GM21717 (cell line): ENCODE results near the gene DOK3.
A peak's percentile ranks its signal among the peaks of the same experiment; 100 is the strongest.
"Not testable (repeated sequence)": the region's sequence is repeated elsewhere in the genome, so short reads cannot be mapped to it uniquely, and the experiment has no call there.

Experiments
- ATAC-seq: cut with Tn5 transposase; IDR thresholded peaks from one replicate; pipeline ENCODE4 v1.9.1; 2021; ENCODE audit warnings: mild to moderate bottlenecking, moderate library complexity; ENCODE audit not compliant: unreplicated experiment

Gene DOK3

DNA sequence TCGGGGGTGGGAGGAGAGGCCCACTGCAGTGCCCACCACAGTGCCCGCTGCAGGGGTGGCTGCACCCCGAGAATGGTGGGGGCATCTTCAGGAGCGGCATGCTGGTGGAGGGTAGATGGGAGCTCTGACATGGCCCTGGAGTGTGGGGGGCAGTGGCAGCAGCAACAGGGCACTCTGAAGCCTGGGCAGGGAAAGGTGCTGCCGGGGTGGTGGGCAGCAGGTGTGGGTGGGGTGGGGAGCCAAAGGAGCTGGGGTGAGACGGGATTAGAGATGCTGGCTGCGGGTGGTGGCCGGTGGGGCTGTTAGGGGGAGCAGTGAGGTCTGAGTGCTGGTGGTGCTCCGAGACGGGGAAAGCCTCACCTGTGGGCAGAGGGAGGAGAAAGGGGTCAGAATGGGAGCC, 26.8 kb upstream of the DOK3 start:
- ATAC-seq: no peak

DNA sequence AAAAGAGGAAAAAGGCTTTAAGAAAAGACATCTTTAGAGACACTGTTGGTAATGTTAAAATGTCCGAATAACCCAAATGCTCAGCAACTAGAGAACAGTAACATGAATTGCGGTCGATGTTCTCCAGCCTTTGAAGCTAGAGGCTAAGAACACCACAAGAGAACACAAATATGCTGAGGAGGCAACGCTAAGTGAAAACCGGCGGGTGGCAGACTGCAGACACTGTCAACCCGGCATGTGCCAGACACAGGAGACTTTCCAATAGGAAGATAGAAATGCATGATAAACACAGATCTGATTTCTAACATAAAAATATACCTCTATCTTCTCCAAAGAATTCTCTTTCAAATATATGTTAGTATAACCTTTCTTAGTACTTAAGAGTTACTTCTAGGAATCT, 25.5 kb upstream of the DOK3 start:
- no peak for ATAC-seq

DNA sequence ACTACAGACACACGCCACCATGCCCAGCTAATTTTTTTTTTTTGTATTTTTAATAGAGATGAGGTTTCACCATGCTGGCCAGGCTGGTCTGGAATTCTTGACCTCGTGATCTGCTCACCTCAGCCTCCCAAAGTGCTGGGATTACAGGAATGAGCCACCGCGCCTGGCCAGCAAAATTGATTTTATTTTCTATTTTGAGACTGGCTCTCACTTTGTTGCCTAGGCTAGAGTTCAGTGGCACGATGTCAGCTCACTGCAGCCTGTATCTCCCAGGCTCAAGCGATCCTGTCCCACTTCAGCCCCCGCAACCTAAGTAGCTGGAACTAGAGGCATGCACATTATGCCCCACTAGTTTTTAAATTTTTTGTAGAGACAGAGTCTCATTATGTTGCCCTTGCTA, 24.8 kb upstream of the DOK3 start:
- ATAC-seq: not testable (repeated sequence)

DNA sequence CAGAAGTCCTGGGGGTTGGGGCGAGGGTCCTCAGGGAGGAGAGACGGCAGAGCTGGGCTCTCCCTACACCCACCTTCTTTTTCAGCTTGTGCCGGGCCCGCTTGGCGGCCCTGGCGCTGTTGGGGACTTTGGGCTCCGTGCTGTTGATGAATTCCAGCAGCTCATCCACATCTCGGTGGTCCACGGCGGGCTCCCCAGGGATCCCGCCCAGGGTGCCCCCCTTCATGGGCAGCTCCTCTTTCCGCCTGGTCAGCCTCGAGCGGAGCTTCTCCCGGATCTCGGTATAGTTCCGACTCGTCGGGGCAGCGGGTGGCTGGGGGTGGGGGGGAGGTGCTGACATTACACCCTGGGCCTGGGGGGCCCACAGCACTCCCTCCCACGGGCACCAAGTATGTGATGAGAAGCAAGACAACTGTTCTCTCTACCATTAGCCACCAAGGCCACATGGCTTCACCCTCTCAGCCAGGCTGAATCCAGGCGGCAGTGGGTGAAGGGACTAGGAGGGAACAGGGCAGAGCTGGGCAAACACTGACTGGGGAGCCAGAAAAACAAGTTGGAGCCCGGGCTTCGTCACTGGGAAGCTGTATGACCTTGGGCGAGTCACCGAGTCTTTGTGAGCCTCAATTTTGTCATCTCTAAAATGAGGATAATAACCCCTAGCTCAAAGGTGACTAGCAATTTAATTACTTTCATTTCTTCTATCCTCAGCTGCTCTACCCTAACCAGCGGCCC, 21.7 kb upstream of the DOK3 start:
- no peak for ATAC-seq

DNA sequence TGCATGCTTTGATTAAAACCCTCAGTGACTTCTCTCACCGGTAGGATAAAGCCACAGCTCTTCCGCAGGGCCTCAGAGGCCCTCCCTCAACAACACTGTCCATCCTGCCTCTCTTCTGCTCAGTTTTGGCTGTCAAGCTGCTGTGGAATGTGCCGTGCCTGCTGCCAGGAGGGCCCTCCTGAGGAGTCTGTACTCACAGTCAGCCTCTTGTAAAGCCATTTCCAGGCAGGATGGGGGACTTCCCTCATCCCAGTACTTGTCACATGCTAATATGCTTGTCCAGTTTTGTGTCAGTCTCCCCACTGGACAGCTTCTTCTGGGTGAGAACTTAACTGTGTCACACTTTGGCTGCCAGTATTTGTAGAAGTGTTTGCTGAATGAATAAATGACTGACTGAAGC, 21.0 kb upstream of the DOK3 start:
- no peak for ATAC-seq

DNA sequence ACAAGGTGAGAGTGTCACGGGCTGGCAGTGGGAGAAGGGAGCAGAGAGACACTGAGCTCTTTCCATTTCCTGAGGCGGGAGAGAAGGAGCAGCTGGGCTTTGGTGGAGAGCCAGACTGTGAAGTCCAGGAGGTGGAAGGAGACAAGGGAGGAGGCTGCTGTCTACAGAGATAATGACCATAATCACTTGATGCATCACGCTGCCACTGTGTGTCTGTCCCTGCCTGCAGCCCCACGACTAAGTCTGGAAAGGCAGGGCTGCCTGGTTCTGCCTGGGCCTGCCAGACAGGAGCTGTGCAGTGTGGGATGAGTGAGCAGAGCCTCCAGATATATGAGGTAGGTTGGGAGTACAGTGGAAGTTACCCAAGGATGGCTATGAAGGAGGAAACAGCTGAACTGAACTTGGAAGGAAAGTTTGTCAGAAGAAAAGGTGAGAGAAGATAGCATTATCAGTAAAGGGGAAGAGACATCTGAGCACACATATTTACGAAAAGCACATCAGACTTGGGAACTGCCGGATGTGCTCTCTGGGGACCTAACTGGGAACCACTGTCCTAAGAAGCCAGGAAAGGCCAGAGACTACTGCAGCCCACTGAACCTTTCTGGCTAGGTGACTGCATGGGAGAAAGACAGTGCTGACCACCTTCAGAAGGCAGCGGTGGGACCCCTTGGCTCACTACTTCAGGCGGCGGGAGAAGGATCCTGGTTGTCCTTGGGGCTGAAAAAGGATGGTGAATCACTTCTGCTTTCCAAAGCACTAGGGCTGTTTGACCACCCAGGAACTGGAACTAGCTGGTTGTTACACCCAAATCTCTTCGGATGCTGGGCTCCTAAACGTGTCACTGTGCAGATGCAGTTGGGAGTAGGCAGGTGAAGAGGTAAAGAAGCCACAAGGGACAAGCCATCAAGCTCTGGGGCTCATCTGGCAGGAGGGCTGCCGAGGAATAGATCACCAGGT, 19.9 kb upstream of the DOK3 start:
- no peak for ATAC-seq

DNA sequence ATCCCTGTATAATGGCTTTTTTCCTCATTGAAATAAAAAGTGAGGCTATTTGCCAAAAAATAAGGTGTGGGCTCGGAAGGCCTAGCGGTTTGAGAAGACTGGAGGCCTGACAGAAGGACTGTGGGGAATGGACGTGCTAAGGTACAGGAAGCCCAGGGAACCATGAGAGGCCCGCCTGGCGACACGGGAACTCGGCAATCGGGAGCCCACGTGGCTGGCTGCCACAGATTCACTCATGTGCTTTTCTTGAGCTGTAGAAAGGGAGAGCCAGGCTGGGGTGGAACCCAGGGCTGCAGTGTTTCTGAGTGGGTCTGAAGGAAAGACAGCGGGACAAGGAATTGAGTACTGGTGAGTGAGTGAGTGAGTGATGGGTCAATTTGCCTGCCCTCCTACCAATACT, 19.0 kb upstream of the DOK3 start:
- ATAC-seq: no peak

DNA sequence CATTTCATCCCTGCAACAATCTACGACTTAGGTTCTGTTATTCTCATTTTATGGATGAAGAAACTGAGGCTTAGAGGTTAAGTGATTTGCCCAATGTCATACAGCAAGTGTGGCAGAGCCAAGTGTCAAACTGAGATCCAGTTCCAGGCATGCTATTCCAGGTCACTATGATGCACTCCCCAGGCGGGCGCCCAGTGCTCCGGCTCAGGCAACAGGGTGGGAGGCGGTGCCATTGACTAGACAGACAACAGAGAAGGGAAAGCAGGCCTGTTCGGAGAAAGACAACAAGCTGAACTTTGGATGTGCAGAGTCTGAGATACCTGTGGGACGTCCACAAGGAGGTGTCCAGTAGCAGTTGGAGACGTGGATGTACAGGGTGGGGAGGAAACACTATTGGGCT, 18.0 kb upstream of the DOK3 start:
- no peak for ATAC-seq

DNA sequence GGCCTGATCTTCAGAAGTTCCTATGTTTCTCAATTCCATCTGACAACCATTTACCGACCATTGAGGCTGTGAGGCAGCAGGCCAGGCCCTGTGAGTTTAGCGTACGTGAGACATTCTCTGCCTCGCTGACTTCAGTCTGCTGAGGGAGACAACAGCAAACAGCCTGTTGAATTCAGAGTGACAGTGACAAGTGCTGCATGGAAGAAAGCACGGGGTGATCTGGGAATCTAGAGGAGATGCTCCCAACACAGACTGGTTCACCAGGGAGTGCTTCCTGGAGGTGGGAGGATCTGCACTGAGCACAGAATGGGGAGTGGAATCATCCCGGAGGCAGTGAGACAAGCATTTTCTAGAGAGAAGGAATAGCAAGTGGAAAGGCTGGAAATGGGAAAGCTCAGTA, 17.2 kb upstream of the DOK3 start:
- no peak for ATAC-seq

DNA sequence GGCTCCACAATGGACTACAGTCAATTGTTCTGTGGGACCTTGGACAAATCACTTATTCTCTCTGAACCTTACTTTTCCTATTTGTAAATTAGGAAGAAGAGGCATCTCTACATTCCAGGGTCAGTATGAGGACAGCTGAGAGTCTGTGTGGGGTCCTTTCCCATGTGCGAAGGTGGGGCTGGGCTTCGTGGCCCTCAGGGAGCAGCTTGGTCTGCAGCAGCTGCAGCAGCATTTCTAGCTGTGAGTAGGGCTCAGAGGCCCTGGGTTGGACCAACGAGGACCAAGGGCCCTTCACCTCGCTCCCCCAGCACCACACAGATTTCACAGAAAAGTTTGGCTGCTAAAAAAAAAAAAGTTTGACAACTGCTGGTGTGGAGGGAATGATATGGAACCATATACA, 16.6 kb upstream of the DOK3 start:
- ATAC-seq: no peak

DNA sequence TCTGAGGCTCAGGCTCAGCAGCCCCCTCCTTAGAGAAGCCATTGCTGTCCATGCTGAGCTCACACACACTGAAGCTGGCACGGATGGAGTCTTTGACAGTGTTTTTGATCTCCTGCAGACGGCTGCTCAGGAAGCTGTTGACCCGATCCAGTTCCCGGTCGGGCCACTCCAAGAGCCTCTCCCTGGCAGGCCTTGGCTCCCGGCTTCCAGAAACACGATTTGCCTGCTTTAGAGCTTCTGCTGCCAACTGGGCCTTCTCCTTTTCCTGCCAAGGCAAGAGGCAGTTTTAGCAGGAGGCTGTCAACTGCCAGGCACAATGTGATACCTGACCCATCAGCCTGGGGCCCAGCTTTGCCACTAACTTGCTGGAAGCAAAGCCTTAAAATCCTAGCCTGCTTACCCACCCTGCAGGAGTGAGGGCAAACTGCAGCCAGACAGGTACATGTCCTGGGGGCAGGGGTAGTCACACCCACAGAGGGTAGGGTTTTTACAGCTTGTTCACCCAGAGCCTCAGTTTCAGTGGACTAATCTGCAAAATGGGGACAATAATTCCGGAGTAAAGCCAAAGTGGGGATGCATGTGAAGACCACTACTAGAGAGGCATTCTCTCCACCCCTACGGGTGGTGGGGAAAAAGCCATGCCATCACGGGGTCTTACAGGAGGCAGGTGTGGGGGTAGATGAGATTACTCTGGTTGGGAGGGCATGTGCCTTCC, 15.5 kb upstream of the DOK3 start:
- no peak for ATAC-seq

DNA sequence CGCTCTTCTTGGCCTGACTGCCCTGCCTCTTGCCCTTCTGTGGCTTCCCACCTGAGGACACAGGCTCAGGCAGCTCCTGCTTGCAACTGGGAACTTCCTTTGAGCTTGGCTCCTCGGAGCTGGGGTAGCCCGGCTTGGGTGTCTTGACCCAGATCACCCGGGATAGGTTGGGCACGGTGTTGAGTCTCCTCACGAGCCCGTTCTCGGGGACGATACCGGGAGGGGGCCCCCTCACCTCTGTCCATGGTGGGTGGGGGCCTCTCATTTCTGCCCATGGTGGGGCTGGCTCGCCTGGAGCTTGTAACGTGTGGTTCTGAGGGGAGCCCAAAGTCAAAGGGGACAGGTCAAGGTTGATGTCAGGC, 14.9 kb upstream of the DOK3 start:
- no peak for ATAC-seq

DNA sequence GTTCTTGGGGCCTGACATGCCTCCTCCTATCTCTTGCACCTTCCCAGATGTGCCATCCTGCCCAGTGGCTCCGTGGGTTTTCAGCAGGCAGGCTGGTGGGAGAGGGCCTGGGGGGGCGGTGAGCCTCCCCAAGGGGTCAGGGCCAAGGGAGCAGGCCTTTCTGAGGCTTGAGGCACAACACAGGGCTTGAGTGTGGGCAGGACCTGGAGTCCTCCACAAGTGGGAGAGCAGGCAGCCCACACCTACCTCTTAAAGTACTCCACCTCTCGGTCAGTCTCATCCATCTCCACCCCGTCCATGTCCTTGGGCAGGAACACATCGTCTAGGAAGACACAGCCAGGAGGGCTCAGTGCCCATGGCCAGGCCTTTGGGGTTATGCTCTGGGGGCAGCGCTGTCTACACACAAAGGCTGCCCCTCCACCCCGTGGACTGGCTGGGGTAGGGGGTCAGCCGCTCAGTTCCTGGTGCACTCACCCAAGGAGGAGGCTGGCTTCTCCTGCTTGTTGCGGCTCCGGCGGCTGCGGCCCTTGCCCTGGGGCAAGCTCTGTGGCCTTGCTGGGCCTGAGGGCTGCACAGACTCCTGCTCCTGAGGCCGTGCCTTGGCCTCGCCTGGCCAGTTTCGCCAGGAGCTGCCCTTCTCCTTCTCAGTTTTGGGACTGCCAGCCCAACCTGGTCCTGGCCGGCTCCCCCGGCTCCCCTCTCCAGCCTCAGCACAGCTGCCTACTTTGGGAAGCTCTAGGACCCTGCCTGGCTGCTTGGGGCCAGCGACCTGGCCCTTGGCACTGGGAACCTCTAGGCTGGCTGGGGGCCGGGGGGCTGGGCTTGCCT, 14.3 kb upstream of the DOK3 start:
- no peak for ATAC-seq

DNA sequence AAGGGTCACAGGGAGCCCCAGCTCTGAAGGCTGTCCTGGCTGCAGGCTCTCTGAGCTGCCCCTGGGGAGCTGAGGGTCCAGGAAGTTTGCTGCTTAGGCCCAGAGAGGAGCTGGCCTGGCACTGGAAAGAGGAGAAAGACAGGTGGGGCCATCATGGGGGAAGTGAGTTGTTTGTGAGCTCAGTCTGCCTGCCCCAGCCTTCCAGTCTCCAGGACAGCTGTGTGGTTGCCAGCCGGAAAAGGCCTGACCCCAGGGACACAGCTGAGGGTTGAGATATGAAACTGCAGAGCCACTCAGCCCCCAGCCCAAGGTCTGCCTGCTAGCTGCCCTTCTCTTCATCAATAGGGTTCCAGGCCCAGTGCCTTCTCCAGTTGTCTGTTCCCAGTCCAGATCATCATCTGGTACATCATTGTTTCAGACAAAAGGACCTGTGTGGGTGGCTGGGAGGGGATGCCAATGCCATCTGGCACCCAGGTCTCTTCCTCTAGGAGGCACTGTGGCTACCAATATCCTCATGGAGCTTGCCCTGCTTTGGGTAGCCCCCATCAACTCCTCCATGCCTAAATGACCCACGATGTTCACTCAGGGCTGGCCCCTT, 11.4 kb upstream of the DOK3 start:
- no peak for ATAC-seq

DNA sequence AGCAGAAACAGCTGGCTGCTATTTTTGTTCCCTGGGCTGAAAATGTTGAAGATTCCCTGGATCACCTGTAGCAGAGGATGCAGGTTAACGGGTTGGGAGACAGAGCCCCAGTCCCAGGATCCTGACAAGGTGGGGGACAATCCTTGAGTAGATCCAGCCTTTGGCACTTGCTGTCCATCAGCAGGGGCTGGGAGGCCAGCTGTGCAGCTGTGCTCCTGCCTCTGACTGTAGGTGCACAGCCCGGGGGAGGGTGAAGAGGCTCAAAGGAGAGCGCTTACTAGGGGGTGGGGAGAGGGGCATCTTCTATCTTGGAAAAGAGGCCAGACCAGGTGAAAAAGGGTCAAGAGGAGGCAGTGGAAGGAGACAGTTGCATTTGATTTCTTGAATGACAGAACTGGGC, 10.6 kb upstream of the DOK3 start:
- no peak for ATAC-seq

DNA sequence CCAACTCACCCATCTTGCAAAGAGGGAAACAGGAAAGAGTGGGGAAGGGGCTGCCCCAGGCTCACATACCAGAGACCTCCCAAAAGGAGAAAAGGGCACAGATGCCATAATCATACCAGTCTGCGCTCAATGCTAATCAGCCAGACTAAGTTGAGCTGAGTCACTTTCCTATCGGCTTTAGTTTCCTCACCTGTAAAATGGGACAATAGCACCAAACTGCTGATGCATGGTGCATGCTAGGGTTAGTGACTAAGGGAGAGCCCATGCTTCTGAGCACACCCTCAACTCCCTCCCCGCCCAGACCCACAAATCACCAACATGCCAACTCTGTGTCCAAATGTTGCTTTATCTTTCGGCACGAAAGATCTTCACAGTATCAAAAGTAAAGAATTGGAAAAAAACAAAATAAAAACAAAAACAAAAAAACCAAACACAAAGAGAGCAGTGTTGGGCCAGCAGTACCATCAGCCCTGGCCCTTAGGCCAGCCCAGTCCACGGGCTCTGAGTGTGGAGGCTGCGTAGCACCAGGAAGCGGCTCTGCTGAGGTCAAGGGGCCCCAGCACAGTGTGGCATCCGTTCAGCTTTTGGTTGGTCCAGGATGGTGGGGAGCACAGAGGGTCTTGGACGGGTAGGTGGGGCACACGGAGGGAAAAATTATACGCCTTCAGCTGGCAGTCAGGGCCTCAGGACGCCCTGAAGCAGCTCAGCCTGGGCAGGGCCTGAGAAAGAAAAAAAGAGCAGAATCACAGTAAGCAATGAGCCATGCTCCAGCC, 10.0 kb upstream of the DOK3 start:
- ATAC-seq: no peak

DNA sequence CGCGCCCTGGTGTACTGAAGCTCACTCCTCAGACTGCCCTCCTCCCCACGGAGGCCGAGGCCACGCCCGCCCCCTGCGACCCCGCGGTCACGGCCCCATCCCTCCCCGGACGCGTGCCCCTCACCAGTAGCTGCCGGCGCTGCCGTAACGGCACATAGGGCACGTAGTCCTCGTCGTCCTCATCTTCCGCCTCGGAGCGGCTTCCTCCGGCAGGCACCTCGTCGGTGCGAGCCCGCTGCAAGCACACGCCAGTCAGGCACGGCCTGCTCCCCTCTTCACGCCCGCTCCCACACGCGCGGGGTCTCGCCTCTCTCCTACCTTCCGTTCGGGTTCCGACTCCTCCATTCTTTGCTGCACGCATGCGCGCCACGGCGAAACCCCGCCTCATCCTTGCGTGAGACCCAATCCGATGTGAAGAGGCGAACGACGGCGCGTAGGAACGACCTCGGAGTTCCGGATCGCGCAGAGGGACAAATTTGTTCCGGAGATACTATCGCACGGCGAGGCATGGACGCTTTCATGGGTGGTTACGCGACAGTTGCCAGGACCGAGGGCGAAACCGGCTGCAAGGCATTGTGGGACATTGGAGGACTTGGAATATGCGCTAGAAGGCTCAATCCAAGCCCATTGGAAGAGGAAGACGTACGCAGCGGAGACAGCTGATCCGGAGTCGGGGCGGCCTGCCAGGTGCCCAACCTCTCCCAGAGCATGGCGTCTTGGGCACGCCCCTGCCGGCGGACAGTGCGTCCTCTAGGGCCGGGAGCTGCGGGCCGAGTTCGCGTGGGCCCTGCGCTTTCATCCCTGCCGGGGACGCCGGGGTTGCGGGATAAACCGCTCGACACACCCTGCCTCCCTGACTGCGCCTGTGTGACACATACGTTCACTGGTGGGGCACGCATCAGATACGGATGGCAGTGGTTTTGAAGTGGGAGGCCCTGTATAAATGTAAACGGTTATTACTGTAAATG, 7.3 kb upstream of the DOK3 start, which contains the start of gene DDX41:
DDX41 (minus strand) TSS at position 361 of the 968 bp plus-strand sequence; CDS start at position 345, 16 bp downstream.
- peak; percentile 61 for ATAC-seq

DNA sequence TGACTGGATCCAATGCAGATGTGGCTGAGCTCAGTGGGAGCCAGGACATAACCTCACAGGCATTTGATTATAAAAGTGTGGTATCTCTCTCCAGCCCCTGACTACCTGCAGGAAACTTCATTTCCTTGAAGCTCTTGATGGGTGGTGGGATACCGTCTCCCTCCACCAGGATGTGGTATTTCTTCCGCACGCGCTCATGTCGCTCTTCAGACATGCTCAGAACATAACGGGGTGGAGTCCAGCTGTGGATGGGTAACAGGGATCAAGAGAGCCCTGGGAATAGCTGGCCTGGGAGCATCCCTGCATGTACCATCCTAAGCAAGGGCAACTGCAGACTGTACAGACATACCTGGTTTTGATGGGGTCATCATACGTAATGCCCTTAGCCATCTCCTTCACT, 6.0 kb upstream of the DOK3 start:
- ATAC-seq: no peak
